ENCODE measurements around the gene DRC3.

DRC3 gene

GRCh38 chr17:18056214-18056613 lies 83.6 kb downstream of the DRC3 start:
- no peak for DNase-seq

- no peak for DNase-seq
Observed at GRCh38 chr17:18059283-18059682, 86.6 kb downstream of the DRC3 start.

- no peak for DNase-seq
Observed at GRCh38 chr17:18064053-18064452, 91.4 kb downstream of the DRC3 start.

- no peak for DNase-seq
Observed at GRCh38 chr17:18065546-18065945, 92.9 kb downstream of the DRC3 start.
